Hepatocyte (in vitro differentiated cells): ENCODE data around the gene PIK3R1.

ENCODE experiments used
- CTCF ChIP-seq: fragments of 200-600 bp; sonication (generic); IDR thresholded peaks from 2 replicates; pipeline ENCODE4 v1.5.1; 2016; ENCODE audit warnings: antibody characterized with exemption, mild to moderate bottlenecking; ENCODE audit not compliant: poor library complexity
- EZH2 ChIP-seq: fragments of 200-600 bp; sonication (generic); IDR thresholded peaks from 2 replicates; pipeline ENCODE4 v1.6.1; 2016; ENCODE audit warnings: antibody characterized with exemption, mild to moderate bottlenecking, borderline replicate concordance
- EZH2phosphoT487 ChIP-seq: fragments of 200-600 bp; sonication (generic); IDR thresholded peaks from one replicate; pipeline ENCODE4 v1.6.1; 2018; ENCODE audit warnings: antibody characterized with exemption, mild to moderate bottlenecking, low read depth, moderate library complexity; ENCODE audit not compliant: unreplicated experiment, severe bottlenecking

- TF ChIP-seq CTCF, result no peak
- TF ChIP-seq EZH2, result no peak
- TF ChIP-seq EZH2phosphoT487, result no peak
Observed at GRCh38 chr5:68217047-68217355, 1.4 kb downstream of the PIK3R1 start.
